Measurements from ENCODE around the gene OPN1MW. TPM values are rescaled to one million over a fixed set of nuclear protein-coding genes. Genes with fewer than 3 reads are reported as not detected.
"Not testable (repeated sequence)": the region's sequence is repeated elsewhere in the genome, so short reads cannot be mapped to it uniquely, and the experiment has no call there.

The OPN1MW gene
- total RNA-seq, 2 donors from 2014 or later, result not detected

GRCh38 chrX:154142386-154142785 is 40.0 kb upstream of the OPN1MW start:
- H3K27me3 Mint-ChIP-seq (ENCODE audit: insufficient read depth), result peaks cover 3% of the 10 kb centered on the region
- no peaks in the 10 kb centered on the region for H3K9me3 ChIP-seq (ENCODE audit: control insufficient read depth, low read length)
- H3K27ac ChIP-seq (ENCODE audit: low read depth, low read length), result no peak overlapping the region
- no peak overlapping the region for H3K4me3 Mint-ChIP-seq
- no peaks in the 10 kb centered on the region for H3K36me3 ChIP-seq (ENCODE audit: control insufficient read depth, insufficient read depth, low read length)
- no peaks in the 10 kb centered on the region for H3K4me1 Mint-ChIP-seq
- no peaks in the 10 kb centered on the region for H3K27me3 ChIP-seq (ENCODE audit: control insufficient read depth, insufficient read depth, low read length, poor library complexity, severe bottlenecking)
- H3K9me3 Mint-ChIP-seq, result peaks cover 52% of the 10 kb centered on the region
- WGBS, 2 experiments (ENCODE audit: insufficient coverage in 1 of 2, insufficient read length in 1 of 2), result 80 to 91% methylated on average over 3 to 8 of the region's 8 CpGs
- DNase-seq, result no peak
- no peaks in the 10 kb centered on the region for H3K36me3 Mint-ChIP-seq (ENCODE audit: low read depth)
- no peak for TF ChIP-seq CTCF (conservative IDR thresholded peaks at IDR 0.05)
- no peak overlapping the region for H3K4me3 ChIP-seq (ENCODE audit: low read length)
- no peak overlapping the region for H3K9ac ChIP-seq (ENCODE audit: extremely low read depth, low read length, poor library complexity, severe bottlenecking)
- no peak overlapping the region for H3K27ac Mint-ChIP-seq
- H3K4me1 ChIP-seq (ENCODE audit: control insufficient read depth, insufficient read depth, low read length), result no peaks in the 10 kb centered on the region

GRCh38 chrX:154142950-154143745 is 39.2 kb upstream of the OPN1MW start:
- peaks cover 3% of the 10 kb centered on the region for H3K27me3 Mint-ChIP-seq (ENCODE audit: insufficient read depth)
- H3K4me3 Mint-ChIP-seq, result no peak overlapping the region
- Histone ChIP-seq H3K27ac (ENCODE audit: low read depth, low read length) (no peak overlapping the region), H3K36me3 (ENCODE audit: control insufficient read depth, insufficient read depth, low read length) (no peaks in the 10 kb centered on the region), H3K4me1 (ENCODE audit: control insufficient read depth, insufficient read depth, low read length) (no peaks in the 10 kb centered on the region), H3K9me3 (ENCODE audit: control insufficient read depth, low read length) (no peaks in the 10 kb centered on the region), H3K27me3 (ENCODE audit: control insufficient read depth, insufficient read depth, low read length, poor library complexity, severe bottlenecking) (no peaks in the 10 kb centered on the region), H3K9ac (ENCODE audit: extremely low read depth, low read length, poor library complexity, severe bottlenecking) (no peak overlapping the region), H3K4me3 (ENCODE audit: low read length) (no peak overlapping the region)
- no peaks in the 10 kb centered on the region for H3K36me3 Mint-ChIP-seq (ENCODE audit: low read depth)
- peaks cover 46% of the 10 kb centered on the region for H3K9me3 Mint-ChIP-seq
- H3K27ac Mint-ChIP-seq, result no peak overlapping the region
- no peak for TF ChIP-seq CTCF (conservative IDR thresholded peaks at IDR 0.05)
- no peak for DNase-seq
- WGBS, 2 experiments (ENCODE audit: insufficient coverage in 1 of 2, insufficient read length in 1 of 2), result 92 to 100% methylated on average over 9 to 21 of the region's 23 CpGs
- H3K4me1 Mint-ChIP-seq, result no peaks in the 10 kb centered on the region

GRCh38 chrX:154144010-154144409 is 38.4 kb upstream of the OPN1MW start, which contains the start of gene OPN1LW:
Gene OPN1LW, plus strand, starts transcription at chrX:154144243. Its CDS starts 41 bp downstream, at chrX:154144284.
- not testable (repeated sequence) for H3K9me3 ChIP-seq (ENCODE audit: control insufficient read depth, low read length); H3K36me3 Mint-ChIP-seq (ENCODE audit: low read depth); H3K27ac ChIP-seq (ENCODE audit: low read depth, low read length); H3K27me3 Mint-ChIP-seq (ENCODE audit: insufficient read depth); H3K4me1 Mint-ChIP-seq; H3K27ac Mint-ChIP-seq; H3K9ac ChIP-seq (ENCODE audit: extremely low read depth, low read length, poor library complexity, severe bottlenecking); H3K27me3 ChIP-seq (ENCODE audit: control insufficient read depth, insufficient read depth, low read length, poor library complexity, severe bottlenecking); H3K4me3 ChIP-seq (ENCODE audit: low read length); H3K4me3 Mint-ChIP-seq; H3K36me3 ChIP-seq (ENCODE audit: control insufficient read depth, insufficient read depth, low read length); H3K4me1 ChIP-seq (ENCODE audit: control insufficient read depth, insufficient read depth, low read length)
- 95% methylated on average over 8 of the region's 15 CpGs; no CpG with 5 or more reads in 1 of the 2 experiments for WGBS, 2 experiments (ENCODE audit: insufficient coverage in 1 of 2, insufficient read length in 1 of 2)
- DNase-seq, result peak; percentile 30
- H3K9me3 Mint-ChIP-seq, result peaks cover 40% of the 10 kb centered on the region

- not testable (repeated sequence) for H3K4me3 ChIP-seq (ENCODE audit: low read length); H3K36me3 Mint-ChIP-seq (ENCODE audit: low read depth); H3K9me3 Mint-ChIP-seq; H3K27ac Mint-ChIP-seq; H3K4me1 Mint-ChIP-seq; H3K27ac ChIP-seq (ENCODE audit: low read depth, low read length); H3K4me3 Mint-ChIP-seq; H3K9me3 ChIP-seq (ENCODE audit: control insufficient read depth, low read length); H3K4me1 ChIP-seq (ENCODE audit: control insufficient read depth, insufficient read depth, low read length); H3K36me3 ChIP-seq (ENCODE audit: control insufficient read depth, insufficient read depth, low read length); DNase-seq; H3K27me3 ChIP-seq (ENCODE audit: control insufficient read depth, insufficient read depth, low read length, poor library complexity, severe bottlenecking); H3K9ac ChIP-seq (ENCODE audit: extremely low read depth, low read length, poor library complexity, severe bottlenecking); H3K27me3 Mint-ChIP-seq (ENCODE audit: insufficient read depth)
- WGBS, 2 experiments (ENCODE audit: insufficient coverage in 1 of 2, insufficient read length in 1 of 2), result no CpG with 5 or more reads among the region's 6 CpGs
Measured at GRCh38 chrX:154151030-154151429, 31.4 kb upstream of the OPN1MW start.

GRCh38 chrX:154156221-154156620 is 26.2 kb upstream of the OPN1MW start:
- H3K4me1 Mint-ChIP-seq; H3K4me1 ChIP-seq (ENCODE audit: control insufficient read depth, insufficient read depth, low read length); H3K27me3 ChIP-seq (ENCODE audit: control insufficient read depth, insufficient read depth, low read length, poor library complexity, severe bottlenecking); H3K27ac Mint-ChIP-seq; H3K9me3 Mint-ChIP-seq; H3K36me3 ChIP-seq (ENCODE audit: control insufficient read depth, insufficient read depth, low read length); H3K27ac ChIP-seq (ENCODE audit: low read depth, low read length); H3K36me3 Mint-ChIP-seq (ENCODE audit: low read depth); H3K4me3 ChIP-seq (ENCODE audit: low read length); H3K4me3 Mint-ChIP-seq; H3K9ac ChIP-seq (ENCODE audit: extremely low read depth, low read length, poor library complexity, severe bottlenecking); DNase-seq; H3K9me3 ChIP-seq (ENCODE audit: control insufficient read depth, low read length); H3K27me3 Mint-ChIP-seq (ENCODE audit: insufficient read depth): not testable (repeated sequence)
- WGBS, 2 experiments (ENCODE audit: insufficient coverage in 1 of 2, insufficient read length in 1 of 2), result 96% methylated on average over 7 of the region's 11 CpGs; no CpG with 5 or more reads in 1 of the 2 experiments

- not testable (repeated sequence) for H3K27me3 ChIP-seq (ENCODE audit: control insufficient read depth, insufficient read depth, low read length, poor library complexity, severe bottlenecking); H3K27me3 Mint-ChIP-seq (ENCODE audit: insufficient read depth); H3K4me1 Mint-ChIP-seq; H3K27ac ChIP-seq (ENCODE audit: low read depth, low read length); H3K4me3 Mint-ChIP-seq; H3K9ac ChIP-seq (ENCODE audit: extremely low read depth, low read length, poor library complexity, severe bottlenecking); H3K9me3 Mint-ChIP-seq; H3K4me3 ChIP-seq (ENCODE audit: low read length); H3K27ac Mint-ChIP-seq; H3K9me3 ChIP-seq (ENCODE audit: control insufficient read depth, low read length); H3K36me3 ChIP-seq (ENCODE audit: control insufficient read depth, insufficient read depth, low read length); H3K4me1 ChIP-seq (ENCODE audit: control insufficient read depth, insufficient read depth, low read length); DNase-seq; H3K36me3 Mint-ChIP-seq (ENCODE audit: low read depth)
- WGBS, 2 experiments (ENCODE audit: insufficient coverage in 1 of 2, insufficient read length in 1 of 2), result no CpG with 5 or more reads among the region's 2 CpGs
Measured at GRCh38 chrX:154157207-154157606, 25.2 kb upstream of the OPN1MW start.
